ENCODE results near the gene WFDC10B.
"Not testable (repeated sequence)": the region's sequence is repeated elsewhere in the genome, so short reads cannot be mapped to it uniquely, and the experiment has no call there.

The WFDC10B gene

GRCh38 chr20:45704969-45705637, at the start of gene WFDC10B:
TSS of gene WFDC10B (minus strand) at chr20:45705019. CDS start at chr20:45685992, 19,027 bp downstream.
- no peak for DNase-seq (ENCODE audit: low read depth, low spot score)

DNA sequence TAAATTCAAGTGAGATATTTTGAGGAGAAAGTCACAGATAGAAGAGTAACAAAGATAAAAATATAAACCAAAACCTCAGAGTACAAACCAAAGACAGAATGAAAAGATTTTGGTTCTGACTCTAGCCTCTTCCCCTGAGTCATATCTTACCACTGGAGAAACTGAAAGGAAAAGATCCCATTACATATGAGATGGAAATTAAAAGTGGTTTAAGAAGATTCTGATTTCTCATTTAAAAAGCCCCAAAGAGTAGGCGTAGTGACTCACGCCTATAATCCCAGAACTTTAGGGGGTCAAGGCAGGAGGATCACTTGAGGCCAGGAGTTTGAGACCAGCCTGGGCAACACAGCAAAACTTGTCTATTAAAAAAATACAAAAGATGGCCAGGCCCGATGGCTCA, 47.9 kb upstream of the WFDC10B start:
- no peak for DNase-seq (ENCODE audit: low read depth, low spot score)

- DNase-seq (ENCODE audit: low read depth, low spot score): no peak
Observed at GRCh38 chr20:45751721-45752120, 46.9 kb upstream of the WFDC10B start.

- no peak for DNase-seq (ENCODE audit: low read depth, low spot score)
Observed at GRCh38 chr20:45745015-45745414, 40.2 kb upstream of the WFDC10B start.

- no peak for DNase-seq (ENCODE audit: low read depth, low spot score)
Observed at GRCh38 chr20:45742596-45742995, 37.8 kb upstream of the WFDC10B start.

- DNase-seq (ENCODE audit: low read depth, low spot score): no peak
Observed at GRCh38 chr20:45735988-45736387, 31.2 kb upstream of the WFDC10B start.

DNA sequence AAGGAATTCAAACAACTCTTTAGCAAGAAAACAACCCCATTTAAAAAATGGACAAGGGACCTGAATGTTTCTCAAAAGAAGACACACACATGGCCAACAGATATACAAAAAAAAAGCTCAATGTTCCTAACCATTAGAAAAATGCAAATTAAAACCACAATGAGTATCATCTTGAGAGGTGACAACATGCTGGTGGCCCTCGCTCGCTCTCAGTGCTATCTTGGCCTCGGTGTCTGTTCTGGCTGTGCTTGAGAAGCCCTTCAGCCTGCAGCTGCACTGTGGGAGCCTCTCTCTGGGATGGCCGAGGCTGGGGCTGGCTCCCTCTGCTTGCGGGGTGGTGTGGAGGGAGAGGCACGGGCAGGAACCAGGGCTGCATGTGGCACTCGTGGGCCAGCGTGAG, 30.7 kb upstream of the WFDC10B start:
- no peak for DNase-seq (ENCODE audit: low read depth, low spot score)

- DNase-seq (ENCODE audit: low read depth, low spot score): no peak
Observed at GRCh38 chr20:45732199-45732598, 27.4 kb upstream of the WFDC10B start.

DNA sequence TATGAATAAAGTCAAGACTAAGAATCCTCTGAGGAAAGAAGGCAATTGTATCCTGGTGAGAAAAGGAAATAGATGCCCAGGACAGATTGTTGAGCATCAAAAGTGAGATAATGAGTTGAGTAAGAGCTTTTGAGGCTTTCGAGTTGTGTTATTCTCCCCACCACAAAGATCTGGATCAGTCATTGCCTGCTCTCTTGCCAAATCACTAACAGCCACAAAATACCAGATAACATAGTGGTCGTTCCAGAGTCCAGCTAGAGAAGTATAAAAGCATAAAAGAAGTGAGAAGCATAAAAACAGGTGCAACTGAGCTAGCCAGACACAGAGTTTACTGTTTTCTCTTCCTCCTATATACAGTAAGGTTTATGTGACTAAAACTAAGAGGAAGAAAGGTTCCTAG, 22.2 kb upstream of the WFDC10B start:
- no peak for DNase-seq (ENCODE audit: low read depth, low spot score)

- no peak for DNase-seq (ENCODE audit: low read depth, low spot score)
Observed at GRCh38 chr20:45725134-45725533, 20.3 kb upstream of the WFDC10B start.

GRCh38 chr20:45722047-45722446, 17.2 kb upstream of the WFDC10B start, which contains the start of gene SPINT4:
TSS of gene SPINT4 (plus strand) at chr20:45722347. CDS start at chr20:45722368, 21 bp downstream.
- no peak for DNase-seq (ENCODE audit: low read depth, low spot score)

DNA sequence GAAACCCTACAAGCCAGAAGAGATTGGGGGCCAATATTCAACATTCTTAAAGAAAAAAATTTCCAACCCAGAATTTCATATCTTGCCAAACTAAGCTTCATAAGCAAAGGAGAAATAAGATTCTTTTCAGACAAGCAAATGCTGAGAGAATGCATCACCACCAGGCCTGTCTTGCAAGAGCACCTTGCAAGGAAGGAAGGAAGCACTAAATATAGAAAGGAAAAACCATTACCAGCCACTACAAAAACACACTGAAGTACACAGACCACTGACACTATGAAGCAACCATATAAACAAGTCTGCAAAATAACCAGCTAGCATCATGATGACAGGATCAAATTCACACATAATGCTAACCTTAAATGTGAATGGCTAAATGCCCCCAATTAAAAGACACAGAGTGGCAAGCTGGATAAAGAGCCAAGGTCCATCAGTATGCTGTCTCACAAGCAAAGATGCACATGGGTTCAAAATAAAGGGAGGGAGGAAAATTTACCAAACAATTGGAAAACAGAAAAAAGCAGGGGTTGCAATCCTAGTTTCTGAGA, 11.4 kb upstream of the WFDC10B start:
- DNase-seq (ENCODE audit: low read depth, low spot score): not testable (repeated sequence)

GRCh38 chr20:45701873-45702272, 2.9 kb downstream of the WFDC10B start, which contains the start of gene WFDC13:
TSS of gene WFDC13 (plus strand) at chr20:45702038. CDS start at chr20:45702124, 86 bp downstream.
- no peak for DNase-seq (ENCODE audit: low read depth, low spot score)

DNA sequence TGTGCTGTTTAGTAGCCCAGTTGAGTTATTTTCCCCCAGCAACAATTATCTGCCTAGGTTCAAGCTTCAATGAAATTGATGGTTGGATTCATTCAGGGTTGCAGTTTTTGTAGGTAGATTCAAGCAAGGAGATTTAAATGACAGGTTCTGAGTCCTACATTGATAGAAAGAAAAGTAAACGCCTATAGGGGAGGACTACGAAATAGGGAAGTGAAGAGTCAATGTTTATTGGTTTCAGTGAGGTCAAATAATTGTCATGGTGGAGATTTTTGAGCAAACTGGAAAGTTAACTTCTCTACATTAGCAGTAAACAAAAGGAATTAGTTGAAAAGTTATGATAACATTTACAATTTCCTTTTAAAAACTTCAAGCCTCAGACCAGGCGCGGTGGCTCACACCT, 3.7 kb downstream of the WFDC10B start:
- DNase-seq (ENCODE audit: low read depth, low spot score): no peak

GRCh38 chr20:45695496-45695895, 9.3 kb downstream of the WFDC10B start:
- no peak for DNase-seq (ENCODE audit: low read depth, low spot score)

DNA sequence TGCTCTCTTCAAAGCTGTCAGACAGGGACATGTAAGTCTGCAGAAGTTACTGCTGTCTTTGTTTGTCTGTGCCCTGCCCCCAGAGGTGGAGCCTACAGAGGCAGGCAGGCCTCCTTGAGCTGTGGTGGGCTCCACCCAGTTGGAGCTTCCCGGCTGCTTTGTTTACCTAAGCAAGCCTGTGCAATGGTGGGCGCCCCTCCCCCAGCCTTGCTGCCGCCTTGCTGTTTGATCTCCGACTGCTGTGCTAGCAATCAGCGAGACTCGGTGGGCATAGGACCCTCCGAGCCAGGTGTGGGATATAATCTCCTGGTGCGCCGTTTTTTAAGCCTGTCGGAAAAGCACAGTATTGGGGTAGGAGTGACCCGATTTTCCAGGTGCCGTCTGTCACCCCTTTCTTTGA, 11.5 kb downstream of the WFDC10B start:
- not testable (repeated sequence) for DNase-seq (ENCODE audit: low read depth, low spot score)

GRCh38 chr20:45685896-45686295, 18.9 kb downstream of the WFDC10B start:
- DNase-seq (ENCODE audit: low read depth, low spot score): no peak

DNA sequence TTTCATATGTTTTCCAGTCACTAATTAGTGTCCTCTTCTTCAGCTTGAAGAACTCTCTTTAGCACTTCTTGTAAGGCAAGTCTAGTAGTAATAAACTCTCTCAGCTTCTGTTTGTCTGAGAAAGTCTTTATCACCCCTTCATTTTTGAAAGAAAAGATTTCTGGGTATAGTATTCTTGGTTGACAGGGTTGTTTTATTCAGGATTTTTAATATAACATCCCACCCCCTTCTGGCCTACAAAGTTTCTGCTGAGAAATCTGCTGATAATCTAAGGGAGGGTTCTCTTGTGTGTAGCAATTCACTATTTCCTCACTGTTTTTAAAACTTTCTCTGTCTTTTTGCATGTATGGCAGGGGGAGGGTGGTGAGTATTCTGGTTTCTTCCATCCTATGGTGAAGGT, 25.2 kb downstream of the WFDC10B start:
- DNase-seq (ENCODE audit: low read depth, low spot score): no peak

DNA sequence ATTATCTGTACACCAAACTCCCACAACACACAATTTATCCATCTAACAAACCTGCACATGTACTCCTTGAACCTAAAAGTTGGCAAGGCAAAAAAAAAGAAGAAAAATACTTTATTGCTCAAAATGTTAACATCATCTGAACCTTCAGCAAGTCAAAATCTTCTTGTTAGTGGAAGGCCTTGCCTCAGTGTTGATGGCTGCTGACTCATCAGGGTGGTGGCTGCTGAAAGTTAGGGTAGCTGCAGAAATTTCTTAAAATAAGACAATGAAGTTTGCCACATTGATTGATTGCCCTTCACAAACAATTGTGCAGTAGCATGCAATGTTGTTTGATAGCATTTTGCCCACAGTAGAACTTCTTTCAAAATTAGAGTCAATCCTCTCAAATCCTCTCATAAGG, 32.1 kb downstream of the WFDC10B start:
- DNase-seq (ENCODE audit: low read depth, low spot score): no peak

- DNase-seq (ENCODE audit: low read depth, low spot score): no peak
Observed at GRCh38 chr20:45670139-45670538, 34.7 kb downstream of the WFDC10B start, which contains the start of gene WFDC11. TSS of gene WFDC11 (minus strand) at chr20:45670239. CDS start at chr20:45650600, 19,639 bp downstream.

DNA sequence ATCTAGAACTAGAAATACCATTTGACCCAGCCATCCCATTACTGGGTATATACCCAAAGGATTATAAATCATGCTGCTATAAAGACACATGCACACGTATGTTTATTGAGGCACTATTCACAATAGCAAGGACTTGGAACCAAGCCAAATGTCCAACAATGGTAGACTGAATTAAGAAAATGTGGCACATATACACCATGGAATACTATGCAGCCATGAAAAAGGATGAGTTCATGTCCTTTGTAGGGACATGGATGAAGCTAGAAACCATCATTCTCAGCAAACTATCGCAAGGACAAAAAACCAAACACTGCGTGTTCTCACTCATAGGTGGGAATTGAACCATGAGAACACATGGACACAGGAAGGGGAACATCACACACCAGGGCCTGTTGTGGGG, 47.8 kb downstream of the WFDC10B start:
- DNase-seq (ENCODE audit: low read depth, low spot score): not testable (repeated sequence)

- not testable (repeated sequence) for DNase-seq (ENCODE audit: low read depth, low spot score)
Observed at GRCh38 chr20:45651726-45652125, 53.1 kb downstream of the WFDC10B start.

DNA sequence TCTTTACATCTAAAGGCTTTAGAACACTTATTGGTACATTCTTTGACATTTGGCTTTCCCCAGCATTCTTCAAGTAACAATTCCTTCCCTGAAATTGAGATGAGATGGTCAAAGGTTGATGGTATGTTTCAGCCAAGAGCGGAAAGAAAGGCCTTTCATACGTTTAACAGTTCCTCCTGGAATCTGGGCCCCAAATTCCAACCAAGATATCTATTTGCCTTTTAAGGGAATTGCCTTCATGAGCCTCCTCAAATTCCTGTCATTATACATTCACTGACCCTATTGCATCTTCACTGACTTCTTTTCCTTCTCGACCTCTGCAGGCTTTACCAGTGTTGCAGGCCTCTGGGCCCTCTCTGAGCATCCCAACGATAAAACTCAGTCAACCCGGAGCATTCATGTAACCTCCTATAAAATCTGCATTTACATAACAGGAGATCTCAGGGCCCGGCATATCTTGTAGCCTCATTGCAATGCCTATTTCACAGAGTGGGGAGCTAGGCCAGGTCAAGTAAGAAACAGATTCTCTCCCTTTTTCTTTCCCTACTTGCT, 55.4 kb downstream of the WFDC10B start:
- DNase-seq (ENCODE audit: low read depth, low spot score): no peak

Measured in activated CD4-positive, CD25-positive, alpha-beta regulatory T cell treated with anti-CD3 and anti-CD28 coated beads, Interleukin-2, amount 50 U/mL, for 16 hours (primary cell).